Thoracic aorta (tissue), 2 donors: ENCODE measurements around the gene NCKAP1. TPM values are rescaled to one million over a fixed set of nuclear protein-coding genes. Genes with fewer than 3 reads are reported as not detected.

Source experiments
- ATAC-seq: fragments of 150-250 bp; one replicate; pipeline ENCODE4 v1.8.0; 2017; ENCODE audit warnings: low read depth; ENCODE audit not compliant: insufficient number of reproducible peaks, low FRiP score
- DNase-seq: peaks from one replicate; pipeline ENCODE4 v3.0.0-alpha.2; 2020; ENCODE audit warnings: low spot score
- H3K27ac ChIP-seq, 2 donors: fragments of 200-600 bp; sonication (generic); 1 replicate in 1 of 2; 2 replicates in 1 of 2; pipeline ENCODE4 v1.5.1; 2016; ENCODE audit warnings: mild to moderate bottlenecking in 2 of 2, moderate library complexity in 2 of 2
- H3K27me3 ChIP-seq: fragments of 200-600 bp; sonication (generic); replicated peaks from 2 replicates; pipeline ENCODE4 v1.6.0; 2016; ENCODE audit warnings: mild to moderate bottlenecking; ENCODE audit not compliant: insufficient read depth
- H3K36me3 ChIP-seq: fragments of 200-600 bp; sonication (generic); one replicate; pipeline ENCODE4 v1.5.1; 2016
- H3K4me1 ChIP-seq, 2 donors: fragments of 200-600 bp; sonication (generic); 1 replicate in 1 of 2; 2 replicates in 1 of 2; pipeline versions ENCODE4 v1.5.1 to v1.6.0; 2016; ENCODE audit warnings: low read depth in 2 of 2, mild to moderate bottlenecking in 1 of 2; ENCODE audit not compliant: control insufficient read depth in 1 of 2
- H3K4me3 ChIP-seq: fragments of 200-600 bp; sonication (generic); 2 replicates; pipeline ENCODE4 v1.5.1; 2016; ENCODE audit warnings: mild to moderate bottlenecking
- H3K9me3 ChIP-seq: fragments of 200-600 bp; sonication (generic); 2 replicates; pipeline ENCODE4 v1.5.1; 2016
- total RNA-seq, 2 donors: library from RNA; depleted of rRNA; stranded (reverse); fragments of >200 nt; gene quantifications; one replicate each; pipeline versions ENCODE4 v1.1.0 to v1.2.3, GENCODE V29; 2016
- TF ChIP-seq, protein P1 (sequence below): fragments of 200-600 bp; sonication (generic); IDR thresholded peaks from one replicate; pipeline ENCODE4 v1.5.1; 2019; ENCODE audit warnings: antibody characterized with exemption

NCKAP1 gene
- total RNA-seq, 2 donors from 2014 or later: 116 to 159 TPM

DNA sequence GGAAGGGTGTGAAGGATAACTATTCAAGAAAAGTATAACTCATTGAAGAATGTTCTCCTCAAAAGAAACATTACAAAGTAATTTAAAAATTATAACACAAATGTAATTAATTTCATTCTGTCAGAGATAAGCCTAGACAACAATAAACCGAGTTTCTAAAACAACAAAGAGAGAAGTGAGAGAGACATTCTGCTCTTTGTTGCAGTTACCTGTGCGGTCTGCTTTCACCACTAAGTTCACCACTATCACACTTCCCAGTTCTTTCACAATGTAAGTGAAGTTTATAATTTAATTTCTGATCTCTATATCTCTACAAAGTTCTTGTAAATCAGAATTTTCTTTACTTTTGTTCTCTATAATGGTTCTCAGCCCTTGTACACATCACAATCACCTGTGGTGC, 95.5 kb downstream of the NCKAP1 start:
- Histone ChIP-seq H3K27me3 (no peaks in the 10 kb centered on the region), H3K36me3 (peaks cover 10% of the 10 kb centered on the region), H3K9me3 (no peaks in the 10 kb centered on the region), H3K4me3 (no peak overlapping the region), H3K4me1 (peaks cover 5 to 9% of the 10 kb centered on the region in 2 donors), H3K27ac (no peak overlapping the region)
- TF ChIP-seq, protein P1, sequence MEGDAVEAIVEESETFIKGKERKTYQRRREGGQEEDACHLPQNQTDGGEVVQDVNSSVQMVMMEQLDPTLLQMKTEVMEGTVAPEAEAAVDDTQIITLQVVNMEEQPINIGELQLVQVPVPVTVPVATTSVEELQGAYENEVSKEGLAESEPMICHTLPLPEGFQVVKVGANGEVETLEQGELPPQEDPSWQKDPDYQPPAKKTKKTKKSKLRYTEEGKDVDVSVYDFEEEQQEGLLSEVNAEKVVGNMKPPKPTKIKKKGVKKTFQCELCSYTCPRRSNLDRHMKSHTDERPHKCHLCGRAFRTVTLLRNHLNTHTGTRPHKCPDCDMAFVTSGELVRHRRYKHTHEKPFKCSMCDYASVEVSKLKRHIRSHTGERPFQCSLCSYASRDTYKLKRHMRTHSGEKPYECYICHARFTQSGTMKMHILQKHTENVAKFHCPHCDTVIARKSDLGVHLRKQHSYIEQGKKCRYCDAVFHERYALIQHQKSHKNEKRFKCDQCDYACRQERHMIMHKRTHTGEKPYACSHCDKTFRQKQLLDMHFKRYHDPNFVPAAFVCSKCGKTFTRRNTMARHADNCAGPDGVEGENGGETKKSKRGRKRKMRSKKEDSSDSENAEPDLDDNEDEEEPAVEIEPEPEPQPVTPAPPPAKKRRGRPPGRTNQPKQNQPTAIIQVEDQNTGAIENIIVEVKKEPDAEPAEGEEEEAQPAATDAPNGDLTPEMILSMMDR: no peak
- DNase-seq: no peak
- ATAC-seq: no peak

DNA sequence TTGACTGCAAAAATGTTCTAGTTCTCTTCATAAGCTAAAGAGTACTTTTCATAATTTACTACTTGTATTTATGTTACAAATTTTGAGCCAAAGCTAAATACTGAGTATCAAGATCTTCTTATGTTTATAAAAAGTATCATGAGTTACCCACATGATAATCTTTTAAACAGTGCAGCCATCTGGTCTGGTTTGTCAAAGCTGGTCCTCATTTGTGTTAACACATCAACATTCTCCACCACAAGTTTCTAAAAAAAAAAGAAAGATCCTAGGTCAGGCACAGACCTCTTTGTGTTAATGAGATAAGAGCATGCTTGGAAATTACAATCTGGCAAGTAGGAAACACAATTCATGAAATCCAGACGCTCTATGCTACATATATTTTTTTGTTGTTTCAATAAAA, 96.3 kb downstream of the NCKAP1 start:
- no peak overlapping the region for H3K27ac ChIP-seq
- TF ChIP-seq, protein P1: no peak
- ATAC-seq (no peak), DNase-seq (no peak)
- H3K9me3 ChIP-seq: no peaks in the 10 kb centered on the region
- H3K27me3 ChIP-seq: no peaks in the 10 kb centered on the region
- H3K4me1 ChIP-seq: peaks cover 2 to 7% of the 10 kb centered on the region in 2 donors
- peaks cover 10% of the 10 kb centered on the region for H3K36me3 ChIP-seq
- no peak overlapping the region for H3K4me3 ChIP-seq

DNA sequence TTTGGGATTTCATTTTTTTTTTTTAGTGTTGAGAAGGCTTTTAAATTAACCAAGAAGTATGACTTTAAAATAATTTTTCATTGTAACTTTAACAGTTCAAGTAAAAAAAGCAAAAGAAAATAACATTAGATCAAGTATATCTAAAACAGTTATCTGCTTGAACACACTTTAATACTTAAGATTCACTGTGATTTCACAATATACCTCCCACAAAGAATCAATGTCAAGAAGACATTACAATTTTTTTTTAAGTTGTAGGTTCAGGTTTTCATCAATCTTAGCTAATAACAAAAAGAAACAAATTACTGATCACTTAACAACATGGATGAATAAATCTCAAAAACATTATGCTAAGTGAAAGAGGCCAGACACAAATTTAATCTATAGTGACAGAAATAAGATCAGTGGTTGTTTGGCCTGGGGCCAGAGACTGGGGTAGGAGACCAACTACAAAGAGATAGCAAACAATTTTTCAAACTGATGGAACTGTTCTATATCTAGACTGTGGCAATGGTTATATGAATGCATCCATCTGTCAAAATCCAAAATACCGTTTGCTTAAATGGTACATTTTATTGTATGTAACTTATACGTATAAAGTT, 97.0 kb downstream of the NCKAP1 start:
- no peaks in the 10 kb centered on the region for H3K27me3 ChIP-seq
- DNase-seq: no peak
- no peak overlapping the region for H3K27ac ChIP-seq
- no peaks in the 10 kb centered on the region for H3K9me3 ChIP-seq
- H3K36me3 ChIP-seq: peaks cover 14% of the 10 kb centered on the region
- TF ChIP-seq, protein P1: no peak
- no peak overlapping the region for H3K4me3 ChIP-seq
- peaks cover 0 to under 1% of the 10 kb centered on the region in 2 donors for H3K4me1 ChIP-seq
- no peak for ATAC-seq

DNA sequence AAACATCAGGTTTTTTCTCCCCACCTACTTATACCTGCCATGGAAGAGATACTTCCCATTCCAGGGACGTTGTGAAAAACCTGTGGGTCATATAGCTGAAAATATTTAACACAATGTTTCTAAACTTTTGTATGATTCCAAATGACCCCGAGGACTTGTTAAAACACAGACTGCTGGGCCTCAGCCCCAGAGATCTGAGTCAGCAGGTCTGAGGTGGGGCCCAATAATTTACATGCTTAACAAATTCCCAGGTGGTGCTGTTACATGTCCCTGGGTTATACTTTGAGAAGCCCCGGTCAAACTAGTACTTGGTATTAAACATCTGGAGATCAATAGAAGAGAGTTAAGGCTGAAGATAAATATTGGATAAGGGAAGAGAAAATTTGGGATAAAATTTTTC, 100.4 kb downstream of the NCKAP1 start:
- H3K4me3 ChIP-seq: no peak overlapping the region
- H3K4me1 ChIP-seq: no peaks in the 10 kb centered on the region
- DNase-seq (no peak), ATAC-seq (no peak)
- peaks cover 17% of the 10 kb centered on the region for H3K36me3 ChIP-seq
- TF ChIP-seq, protein P1: no peak
- no peaks in the 10 kb centered on the region for H3K9me3 ChIP-seq
- H3K27ac ChIP-seq: no peak overlapping the region
- H3K27me3 ChIP-seq: no peaks in the 10 kb centered on the region

DNA sequence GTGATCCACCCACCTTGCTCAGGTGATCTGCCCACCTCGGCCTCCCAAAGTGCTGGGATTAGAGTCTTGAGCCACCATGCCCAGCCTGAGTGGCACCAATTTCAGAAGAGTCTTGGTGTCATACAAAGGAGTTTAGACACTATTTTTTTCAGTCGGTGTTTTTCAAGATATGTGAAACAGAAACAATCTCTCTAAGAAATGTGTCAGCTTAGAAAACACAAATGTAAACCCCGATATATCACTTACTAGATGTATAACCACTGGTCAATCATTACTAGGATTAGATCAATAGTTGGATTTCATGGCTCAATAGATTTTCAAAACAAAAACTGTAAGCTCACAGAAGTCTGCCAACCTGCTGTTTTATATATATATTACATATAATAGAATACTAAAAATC, 104.6 kb downstream of the NCKAP1 start:
- H3K27ac ChIP-seq: no peak overlapping the region
- H3K9me3 ChIP-seq: no peaks in the 10 kb centered on the region
- no peaks in the 10 kb centered on the region for H3K4me1 ChIP-seq
- no peaks in the 10 kb centered on the region for H3K27me3 ChIP-seq
- H3K36me3 ChIP-seq: peaks cover 25% of the 10 kb centered on the region
- H3K4me3 ChIP-seq: no peak overlapping the region
- DNase-seq (no peak), ATAC-seq (no peak)
- TF ChIP-seq, protein P1: no peak
